Renal pelvis (tissue), 4 donors: ENCODE results near the gene LRRC56. TPM values are rescaled to one million over a fixed set of nuclear protein-coding genes. Genes with fewer than 3 reads are reported as not detected.

Experiments used
- DNase-seq: peaks from one replicate; pipeline ENCODE4 v3.0.0-alpha.2; 2013
- polyA plus RNA-seq, 3 donors: library from polyadenylated mRNA; unstranded; fragments of 120-200 nt; gene quantifications; one replicate each; pipeline ENCODE4 v1.2.1, GENCODE V29; 2013; ENCODE audit not compliant: insufficient read length in 3 of 3

LRRC56 gene
- polyA plus RNA-seq, 3 donors = 5.4 to 6.4 (median 5.5) TPM

DNA sequence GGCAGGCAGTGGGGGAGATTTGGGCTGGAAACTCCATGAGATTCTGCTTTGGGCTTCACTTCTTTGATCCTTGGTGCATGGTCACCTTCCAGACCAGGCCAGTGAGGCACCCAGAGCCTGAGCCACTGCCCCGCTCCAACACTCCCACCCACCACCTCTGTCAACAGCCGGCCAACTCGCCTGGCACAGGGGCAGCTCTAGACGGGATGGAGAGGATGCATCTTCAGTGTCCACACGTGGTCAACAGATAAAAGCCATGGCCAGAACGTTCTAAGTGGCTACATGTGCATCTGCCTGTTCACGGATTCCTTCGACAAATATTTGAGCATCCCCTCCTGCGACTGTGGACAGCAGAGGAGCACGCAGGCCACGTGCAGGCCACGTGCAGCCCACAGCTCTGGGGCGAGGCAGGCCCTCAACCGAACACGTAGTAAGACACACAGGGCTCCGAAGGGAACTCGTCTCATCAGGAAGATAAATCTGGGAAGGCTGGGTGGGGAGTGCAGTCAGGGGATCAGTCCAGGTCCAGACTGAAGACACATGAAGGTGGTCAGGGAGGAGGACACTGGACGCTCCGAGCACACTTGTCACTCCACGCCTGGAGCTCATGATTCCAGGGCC, 1.2 kb downstream of the LRRC56 start:
- no peak for DNase-seq

- no peak for DNase-seq
Measured at GRCh38 chr11:539971-540481, 2.7 kb downstream of the LRRC56 start.

GRCh38 chr11:540583-541432, 3.5 kb downstream of the LRRC56 start:
- no peak for DNase-seq

DNA sequence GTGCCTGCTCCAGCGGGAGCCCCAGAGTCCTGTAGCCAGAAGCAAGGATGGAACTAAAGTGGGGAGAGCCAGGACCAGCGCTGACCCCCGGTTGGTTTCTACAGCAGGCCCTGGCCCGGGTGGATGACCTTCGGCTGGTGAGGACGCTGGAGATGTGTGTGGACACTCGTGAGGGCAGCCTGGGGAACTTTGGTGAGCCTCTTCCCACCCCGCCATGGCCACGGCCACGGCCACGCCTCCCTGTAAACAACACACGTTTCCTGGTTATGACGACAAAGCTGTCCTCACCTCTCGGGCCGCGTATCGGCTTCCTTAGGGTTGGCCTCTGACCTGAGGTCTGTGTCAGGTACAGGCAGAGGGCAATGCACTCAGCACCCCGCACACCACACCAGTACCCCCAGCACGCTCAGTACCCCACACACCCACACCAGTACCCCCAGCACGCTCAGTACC, 4.1 kb downstream of the LRRC56 start:
- no peak for DNase-seq

DNA sequence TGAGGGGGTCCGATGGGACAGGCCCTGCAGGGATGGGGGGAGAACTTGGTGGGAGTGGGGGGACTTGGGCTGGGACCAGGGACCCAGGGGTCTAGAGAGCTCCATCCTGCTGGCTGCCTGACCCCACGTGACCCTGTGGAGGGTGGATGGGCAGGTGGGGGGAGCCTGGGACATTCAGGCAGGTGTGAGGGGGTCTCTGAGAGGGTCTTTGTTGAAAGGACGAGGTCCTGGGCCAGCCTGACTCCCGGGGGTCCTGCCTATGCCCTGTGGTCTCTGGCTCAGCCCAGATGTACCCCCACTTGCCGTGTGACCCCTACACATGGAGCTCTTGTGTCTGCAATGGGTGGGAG, 7.5 kb downstream of the LRRC56 start:
- DNase-seq = no peak

GRCh38 chr11:545171-545570, 7.8 kb downstream of the LRRC56 start:
- no peak for DNase-seq

DNA sequence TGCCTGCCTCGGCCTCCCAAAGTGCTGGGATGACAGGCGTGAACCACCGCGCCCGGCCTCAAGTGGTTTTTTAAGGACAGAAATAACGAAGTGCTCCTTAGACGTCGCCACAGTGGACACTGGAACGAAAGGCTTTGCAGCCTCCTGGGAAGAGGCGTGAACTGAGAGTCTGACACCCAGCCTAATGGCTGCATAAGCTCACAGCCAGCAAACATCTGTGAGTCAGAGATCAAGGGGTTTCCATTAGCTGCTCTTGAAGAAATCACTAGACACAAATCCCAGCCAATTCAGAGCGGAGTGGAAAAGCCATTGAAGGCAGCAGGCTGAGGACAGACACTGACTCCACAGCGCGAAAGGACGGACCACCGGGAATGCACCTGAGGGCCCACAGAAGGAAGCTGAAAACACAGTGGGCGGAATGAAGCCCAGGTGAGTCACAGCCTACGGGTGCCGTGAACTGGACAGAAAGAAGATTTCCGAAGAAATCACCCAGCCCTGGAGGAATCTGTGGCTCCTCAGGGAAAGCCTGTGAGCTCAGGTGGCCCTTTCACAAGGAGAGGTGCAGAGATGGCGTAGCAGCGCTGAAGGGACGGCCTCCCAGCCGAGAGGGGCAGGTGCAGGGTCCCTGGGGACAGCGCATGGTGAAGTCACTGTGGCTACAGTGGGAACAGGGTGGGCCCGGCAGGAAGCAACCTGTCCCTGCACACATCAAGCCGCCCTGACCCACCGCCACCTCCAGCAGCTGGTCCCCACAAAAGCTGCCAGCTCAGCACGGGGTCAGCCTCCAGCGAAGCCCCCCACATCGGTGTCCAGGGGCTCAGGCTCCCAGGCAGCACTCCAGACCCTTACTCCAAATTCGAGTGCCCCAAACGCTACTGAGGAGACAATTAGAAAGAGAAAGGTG, 11.6 kb downstream of the LRRC56 start:
- no peak for DNase-seq

DNA sequence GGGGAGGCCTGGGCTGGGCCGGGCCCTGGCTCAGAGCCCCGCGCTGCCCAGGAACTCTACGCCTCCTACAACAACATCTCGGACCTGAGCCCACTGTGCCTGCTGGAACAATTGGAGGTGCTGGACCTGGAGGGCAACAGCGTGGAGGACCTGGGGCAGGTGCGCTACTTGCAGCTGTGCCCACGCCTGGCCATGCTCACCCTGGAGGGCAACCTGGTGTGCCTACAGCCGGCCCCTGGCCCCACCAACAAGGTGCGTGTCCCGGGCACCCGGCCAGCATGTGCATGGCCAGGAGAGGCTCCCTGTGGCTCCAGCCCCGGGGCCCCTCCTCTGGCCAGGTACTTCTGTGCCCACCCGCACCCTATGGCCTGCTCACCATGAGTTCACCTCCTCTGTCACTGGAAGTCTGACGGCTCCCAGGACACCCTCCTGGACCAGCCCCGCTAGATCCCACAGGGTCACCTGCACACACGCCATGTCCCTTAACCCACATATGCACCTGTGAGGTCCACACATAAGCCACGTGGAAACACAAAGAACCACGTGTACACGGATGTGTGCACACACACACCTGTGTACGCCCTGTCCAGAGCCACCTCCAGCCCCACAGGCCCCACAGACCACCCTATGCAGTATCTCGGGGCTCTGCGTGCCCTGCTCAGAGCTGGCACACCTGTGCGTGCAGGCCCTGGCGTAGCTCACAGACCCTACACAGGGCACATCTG, 12.9 kb downstream of the LRRC56 start:
- DNase-seq = no peak

DNA sequence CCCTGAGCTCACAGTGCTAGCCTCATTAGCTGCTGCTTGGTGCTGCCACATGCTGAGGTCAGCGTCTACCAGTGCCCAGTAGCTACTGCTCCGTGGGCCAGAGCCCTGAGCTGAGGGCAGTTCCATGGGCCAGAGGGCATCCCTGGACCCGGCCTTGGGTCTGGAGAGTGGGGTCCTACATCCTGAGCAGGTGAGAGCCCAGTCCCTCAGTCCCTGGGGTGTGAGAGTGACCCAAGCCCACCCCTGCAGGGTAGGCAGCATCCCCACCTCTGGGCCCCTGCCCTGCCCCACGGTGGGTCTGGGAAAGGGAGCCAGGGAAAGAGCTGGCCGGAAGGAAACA, 13.4 kb downstream of the LRRC56 start:
- DNase-seq = no peak

GRCh38 chr11:551131-551530, 13.8 kb downstream of the LRRC56 start:
- no peak for DNase-seq

DNA sequence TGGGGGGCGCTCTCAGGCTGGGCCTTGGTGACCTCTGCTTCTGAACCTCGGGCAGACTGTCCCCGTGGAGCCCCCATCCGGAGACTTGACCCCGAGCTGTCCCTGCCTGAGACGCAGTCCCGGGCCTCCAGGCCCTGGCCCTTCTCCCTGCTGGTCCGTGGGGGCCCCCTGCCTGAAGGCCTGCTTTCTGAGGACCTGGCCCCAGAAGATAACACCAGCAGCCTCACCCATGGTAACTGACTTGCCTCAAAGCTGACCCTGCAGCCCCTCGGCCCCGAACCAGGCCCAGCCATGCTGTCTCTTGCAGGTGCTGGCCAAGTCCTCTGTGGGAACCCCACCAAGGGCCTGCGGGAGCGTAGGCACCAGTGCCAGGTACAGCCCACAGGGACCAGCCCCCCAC, 14.3 kb downstream of the LRRC56 start:
- DNase-seq = no peak

DNA sequence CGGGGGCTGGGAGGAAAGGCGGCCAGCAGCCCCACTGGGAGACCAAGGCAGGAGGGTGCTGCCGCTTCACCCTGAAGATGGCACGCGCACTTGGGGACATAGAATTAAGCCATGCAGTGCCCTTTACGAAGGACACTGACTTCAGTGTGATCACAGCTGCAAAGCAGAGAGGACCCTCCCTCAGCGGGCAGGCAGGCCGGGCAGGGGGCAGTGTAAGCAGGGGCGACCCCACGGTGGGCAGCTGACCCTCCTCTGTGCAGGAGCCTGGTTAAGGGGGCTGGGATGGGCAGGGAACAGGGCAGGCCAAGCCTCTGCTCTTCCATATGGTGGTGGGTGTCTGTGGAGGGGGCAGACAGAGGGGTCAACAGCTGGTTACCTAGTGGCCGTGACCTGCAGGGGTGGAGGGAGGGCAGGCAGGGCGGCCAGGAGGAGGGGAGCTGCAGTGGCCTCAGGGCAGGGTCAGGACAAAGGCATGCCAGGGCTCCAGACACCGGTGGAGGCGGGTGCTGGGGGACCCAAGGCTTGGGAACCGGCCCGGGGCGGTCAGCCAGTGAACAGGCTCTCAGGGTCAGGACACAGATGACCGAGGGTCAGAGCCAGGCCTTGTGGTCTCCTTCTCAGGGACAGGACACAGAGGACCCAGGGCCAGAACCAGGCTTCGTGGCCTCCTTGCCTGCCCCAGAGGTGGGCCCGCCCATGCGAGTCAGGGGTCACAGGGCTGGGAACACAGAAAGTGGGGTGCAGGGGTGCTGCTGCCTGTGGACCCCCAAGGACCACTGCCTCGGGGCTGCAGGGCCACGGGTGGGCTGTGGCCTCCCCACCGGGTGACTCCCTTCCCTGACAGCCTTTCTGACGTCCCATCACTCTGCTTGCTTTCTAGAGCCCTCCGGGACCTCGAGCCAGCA, 16.0 kb downstream of the LRRC56 start:
- no peak for DNase-seq

DNA sequence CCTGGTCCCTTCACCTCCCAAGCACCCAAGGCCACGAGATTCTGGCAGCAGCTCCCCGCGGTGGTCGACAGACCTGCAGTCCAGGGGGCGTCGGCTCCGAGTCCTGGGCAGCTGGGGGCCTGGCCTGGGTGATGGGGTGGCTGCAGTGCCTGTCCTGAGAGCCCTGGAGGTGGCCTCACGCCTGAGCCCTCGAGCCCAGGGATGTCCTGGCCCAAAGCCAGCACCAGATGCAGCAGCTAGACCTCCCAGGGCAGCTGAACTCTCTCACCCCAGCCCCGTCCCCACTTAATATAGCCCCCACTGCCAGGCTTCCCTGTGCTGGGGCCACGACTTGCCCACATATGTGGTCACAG, 16.6 kb downstream of the LRRC56 start:
- no peak for DNase-seq

- DNase-seq = no peak
Measured at GRCh38 chr11:554428-555226, 17.3 kb downstream of the LRRC56 start.

DNA sequence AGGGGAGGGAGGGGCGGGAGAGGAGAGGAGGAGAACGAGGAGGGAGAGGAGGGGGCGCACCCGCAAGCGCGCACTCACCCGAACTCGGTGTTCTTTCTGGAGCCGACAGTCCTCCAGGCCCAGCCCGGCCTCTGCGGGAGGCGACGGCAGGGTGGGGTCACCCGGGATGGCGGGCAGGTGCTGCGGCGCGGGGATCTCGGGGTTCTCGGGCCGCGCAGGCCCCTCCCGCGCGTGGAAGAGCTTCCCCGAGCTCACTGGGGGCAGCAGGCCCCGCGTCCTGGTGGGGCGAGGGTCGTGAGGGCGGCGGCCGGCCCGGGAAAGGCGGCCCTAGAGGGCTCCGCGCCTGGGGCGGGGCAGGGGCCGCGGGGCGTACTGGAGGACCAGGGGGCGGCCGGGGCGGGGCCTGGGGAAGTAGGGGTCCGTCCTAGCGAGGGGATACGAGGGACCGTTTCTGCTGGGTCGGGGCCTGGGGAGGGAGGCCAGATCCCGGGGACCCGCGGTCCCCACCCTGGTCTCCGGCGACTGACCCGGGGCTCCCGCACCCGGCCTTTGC, 18.0 kb downstream of the LRRC56 start:
- DNase-seq = no peak

DNA sequence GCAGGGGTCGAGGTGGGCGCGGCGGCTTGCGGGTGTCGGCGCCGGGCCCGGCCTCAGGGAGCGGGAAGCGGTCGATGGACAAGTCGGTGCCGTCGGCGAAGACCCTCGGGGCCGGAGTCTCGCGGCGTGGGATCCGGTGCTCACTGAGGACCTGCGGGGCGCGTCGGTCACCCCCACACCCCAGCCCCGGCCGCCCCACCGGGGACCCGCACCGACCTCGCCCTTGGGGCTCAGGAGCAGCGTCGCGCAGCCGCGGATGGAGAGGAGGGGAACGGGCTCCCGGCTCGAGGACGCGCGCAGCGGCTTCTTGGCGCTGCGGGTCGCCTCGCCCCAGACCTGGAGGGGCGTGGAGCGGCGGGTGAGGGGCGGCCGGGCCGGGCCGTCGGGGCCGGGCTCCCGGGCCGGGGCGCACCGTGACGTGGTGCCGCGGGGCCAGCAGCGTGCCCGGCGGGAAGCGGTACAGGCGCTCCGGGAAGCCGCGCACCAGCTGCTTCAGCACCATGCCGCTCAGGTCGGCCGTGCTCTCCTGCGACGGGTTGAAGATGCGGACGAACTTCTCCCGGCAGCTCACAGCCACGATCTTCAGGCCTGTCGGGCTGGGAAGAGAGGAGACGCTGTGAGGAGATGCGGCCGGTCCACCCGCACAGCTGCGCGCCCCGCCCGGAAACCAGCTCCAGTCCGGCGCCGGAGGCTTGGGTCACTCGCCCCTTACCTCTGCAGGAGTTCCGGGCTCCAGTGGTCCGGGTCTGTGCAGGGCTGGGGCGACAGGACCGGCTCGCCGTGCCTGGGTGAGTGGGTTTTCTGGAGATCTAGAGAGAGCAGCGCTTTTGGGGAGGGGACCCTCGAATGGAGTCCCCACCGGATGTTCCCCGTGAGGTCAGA, 18.7 kb downstream of the LRRC56 start:
- DNase-seq = no peak

GRCh38 chr11:556662-557256, 19.4 kb downstream of the LRRC56 start:
- no peak for DNase-seq
